ENCODE measurements around the gene CAMTA1.

Gene CAMTA1

DNA sequence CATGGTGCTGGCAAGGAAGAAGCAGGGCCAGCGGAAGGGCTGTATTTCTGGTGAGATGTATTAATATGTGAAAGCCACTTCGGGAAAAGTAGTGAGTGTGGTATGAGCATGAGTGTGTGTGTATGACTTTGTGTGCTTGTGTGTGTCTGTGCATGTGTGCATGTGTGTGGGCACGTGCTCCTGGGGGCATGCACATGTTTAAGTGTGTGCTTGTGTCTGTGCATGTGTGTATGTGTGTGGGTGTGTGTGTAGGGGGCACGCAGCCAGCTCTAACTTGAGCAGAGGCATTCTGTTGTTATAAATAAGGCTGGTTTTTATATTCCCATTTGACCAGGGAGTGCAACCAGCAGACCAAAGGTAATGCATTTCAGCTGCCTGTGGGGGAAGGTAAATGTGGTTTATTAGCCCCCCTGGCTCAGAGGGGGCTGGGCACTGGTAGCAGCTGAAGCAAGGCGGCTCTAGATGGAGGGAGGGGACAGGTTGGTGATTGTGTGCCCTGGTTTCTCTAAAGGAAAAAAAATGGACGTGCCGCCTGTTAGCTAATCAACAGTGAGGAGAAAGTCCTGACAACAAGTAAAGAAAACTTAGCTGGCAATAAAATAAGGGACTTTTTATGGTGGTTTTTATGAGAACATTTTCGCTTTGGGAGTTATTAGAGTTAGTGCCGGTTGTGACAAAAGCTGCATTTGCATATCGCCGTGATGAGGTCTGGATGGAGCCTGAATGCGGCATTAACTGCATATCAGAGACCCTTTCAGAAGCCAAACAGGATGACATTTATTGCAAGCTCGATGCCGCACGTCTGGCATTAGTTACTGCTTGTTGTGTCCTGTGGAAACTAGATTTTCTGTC lies 180.1 kb downstream of the CAMTA1 start (continued):
- TF ChIP-seq KLF10 (tag by site-specific recombination; IDR thresholded peaks at IDR 0.05) (0 out of 2 replicates have a peak, but pooled peaks have one; percentile 12), ZNF621 (tag by site-specific recombination; IDR thresholded peaks at IDR 0.05) (no peak), ZNF585B (tag by site-specific recombination; IDR thresholded peaks at IDR 0.05) (no peak), ZNF175 (tag by site-specific recombination; IDR thresholded peaks at IDR 0.05) (no peak), ZFP3 (tag by site-specific recombination; IDR thresholded peaks at IDR 0.05; ENCODE audit: low read depth) (no peak), ZNF214 (tag by site-specific recombination; IDR thresholded peaks at IDR 0.05; ENCODE audit: borderline replicate concordance) (no peak), GLIS1 (tag by site-specific recombination; IDR thresholded peaks at IDR 0.05) (peak; percentile 98), ZNF521 (tag by site-specific recombination; IDR thresholded peaks at IDR 0.05) (no peak), SP3 (tag by site-specific recombination; IDR thresholded peaks at IDR 0.05) (no peak), GFI1B (tag by site-specific recombination; IDR thresholded peaks at IDR 0.05) (no peak), ZNF404 (tag by site-specific recombination; IDR thresholded peaks at IDR 0.05) (0 out of 2 replicates have a peak, but pooled peaks have one; percentile 20), SCRT2 (tag by site-specific recombination; IDR thresholded peaks at IDR 0.05) (no peak), SP7 (tag by site-specific recombination; IDR thresholded peaks at IDR 0.05) (no peak), KLF16 (tag by site-specific recombination; IDR thresholded peaks at IDR 0.05) (no peak), ZNF501 (tag by site-specific recombination; IDR thresholded peaks at IDR 0.05) (no peak), ZNF311 (tag by site-specific recombination; IDR thresholded peaks at IDR 0.05; ENCODE audit: borderline replicate concordance) (no peak), ZNF76 (tag by site-specific recombination; IDR thresholded peaks at IDR 0.05; ENCODE audit: borderline replicate concordance, low read depth) (no peak), ZNF223 (tag by site-specific recombination; IDR thresholded peaks at IDR 0.05) (0 out of 2 replicates have a peak, but pooled peaks have one; percentile 58)
- TF ChIP-seq, protein P1, sequence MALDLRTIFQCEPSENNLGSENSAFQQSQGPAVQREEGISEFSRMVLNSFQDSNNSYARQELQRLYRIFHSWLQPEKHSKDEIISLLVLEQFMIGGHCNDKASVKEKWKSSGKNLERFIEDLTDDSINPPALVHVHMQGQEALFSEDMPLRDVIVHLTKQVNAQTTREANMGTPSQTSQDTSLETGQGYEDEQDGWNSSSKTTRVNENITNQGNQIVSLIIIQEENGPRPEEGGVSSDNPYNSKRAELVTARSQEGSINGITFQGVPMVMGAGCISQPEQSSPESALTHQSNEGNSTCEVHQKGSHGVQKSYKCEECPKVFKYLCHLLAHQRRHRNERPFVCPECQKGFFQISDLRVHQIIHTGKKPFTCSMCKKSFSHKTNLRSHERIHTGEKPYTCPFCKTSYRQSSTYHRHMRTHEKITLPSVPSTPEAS (tag by site-specific recombination; IDR thresholded peaks at IDR 0.05) = peak; percentile 92
- TF ChIP-seq, protein P2, sequence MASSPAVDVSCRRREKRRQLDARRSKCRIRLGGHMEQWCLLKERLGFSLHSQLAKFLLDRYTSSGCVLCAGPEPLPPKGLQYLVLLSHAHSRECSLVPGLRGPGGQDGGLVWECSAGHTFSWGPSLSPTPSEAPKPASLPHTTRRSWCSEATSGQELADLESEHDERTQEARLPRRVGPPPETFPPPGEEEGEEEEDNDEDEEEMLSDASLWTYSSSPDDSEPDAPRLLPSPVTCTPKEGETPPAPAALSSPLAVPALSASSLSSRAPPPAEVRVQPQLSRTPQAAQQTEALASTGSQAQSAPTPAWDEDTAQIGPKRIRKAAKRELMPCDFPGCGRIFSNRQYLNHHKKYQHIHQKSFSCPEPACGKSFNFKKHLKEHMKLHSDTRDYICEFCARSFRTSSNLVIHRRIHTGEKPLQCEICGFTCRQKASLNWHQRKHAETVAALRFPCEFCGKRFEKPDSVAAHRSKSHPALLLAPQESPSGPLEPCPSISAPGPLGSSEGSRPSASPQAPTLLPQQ (tag by site-specific recombination; IDR thresholded peaks at IDR 0.05) = no peak
- TF ChIP-seq, protein P3, sequence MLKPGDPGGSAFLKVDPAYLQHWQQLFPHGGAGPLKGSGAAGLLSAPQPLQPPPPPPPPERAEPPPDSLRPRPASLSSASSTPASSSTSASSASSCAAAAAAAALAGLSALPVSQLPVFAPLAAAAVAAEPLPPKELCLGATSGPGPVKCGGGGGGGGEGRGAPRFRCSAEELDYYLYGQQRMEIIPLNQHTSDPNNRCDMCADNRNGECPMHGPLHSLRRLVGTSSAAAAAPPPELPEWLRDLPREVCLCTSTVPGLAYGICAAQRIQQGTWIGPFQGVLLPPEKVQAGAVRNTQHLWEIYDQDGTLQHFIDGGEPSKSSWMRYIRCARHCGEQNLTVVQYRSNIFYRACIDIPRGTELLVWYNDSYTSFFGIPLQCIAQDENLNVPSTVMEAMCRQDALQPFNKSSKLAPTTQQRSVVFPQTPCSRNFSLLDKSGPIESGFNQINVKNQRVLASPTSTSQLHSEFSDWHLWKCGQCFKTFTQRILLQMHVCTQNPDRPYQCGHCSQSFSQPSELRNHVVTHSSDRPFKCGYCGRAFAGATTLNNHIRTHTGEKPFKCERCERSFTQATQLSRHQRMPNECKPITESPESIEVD (tag by site-specific recombination; IDR thresholded peaks at IDR 0.05) = peak; percentile 36; the same call in 1 of the 2 replicates
- TF ChIP-seq, protein P4, sequence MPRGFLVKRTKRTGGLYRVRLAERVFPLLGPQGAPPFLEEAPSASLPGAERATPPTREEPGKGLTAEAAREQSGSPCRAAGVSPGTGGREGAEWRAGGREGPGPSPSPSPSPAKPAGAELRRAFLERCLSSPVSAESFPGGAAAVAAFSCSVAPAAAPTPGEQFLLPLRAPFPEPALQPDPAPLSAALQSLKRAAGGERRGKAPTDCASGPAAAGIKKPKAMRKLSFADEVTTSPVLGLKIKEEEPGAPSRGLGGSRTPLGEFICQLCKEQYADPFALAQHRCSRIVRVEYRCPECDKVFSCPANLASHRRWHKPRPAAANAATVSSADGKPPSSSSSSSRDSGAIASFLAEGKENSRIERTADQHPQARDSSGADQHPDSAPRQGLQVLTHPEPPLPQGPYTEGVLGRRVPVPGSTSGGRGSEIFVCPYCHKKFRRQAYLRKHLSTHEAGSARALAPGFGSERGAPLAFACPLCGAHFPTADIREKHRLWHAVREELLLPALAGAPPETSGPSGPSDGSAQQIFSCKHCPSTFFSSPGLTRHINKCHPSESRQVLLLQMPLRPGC (tag by site-specific recombination; IDR thresholded peaks at IDR 0.05) = no peak
- TF ChIP-seq, protein P5, sequence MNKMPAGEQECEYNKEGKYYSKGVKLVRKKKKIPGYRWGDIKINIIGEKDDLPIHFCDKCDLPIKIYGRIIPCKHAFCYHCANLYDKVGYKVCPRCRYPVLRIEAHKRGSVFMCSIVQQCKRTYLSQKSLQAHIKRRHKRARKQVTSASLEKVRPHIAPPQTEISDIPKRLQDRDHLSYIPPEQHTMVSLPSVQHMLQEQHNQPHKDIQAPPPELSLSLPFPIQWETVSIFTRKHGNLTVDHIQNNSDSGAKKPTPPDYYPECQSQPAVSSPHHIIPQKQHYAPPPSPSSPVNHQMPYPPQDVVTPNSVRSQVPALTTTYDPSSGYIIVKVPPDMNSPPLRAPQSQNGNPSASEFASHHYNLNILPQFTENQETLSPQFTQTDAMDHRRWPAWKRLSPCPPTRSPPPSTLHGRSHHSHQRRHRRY (tag by site-specific recombination; IDR thresholded peaks at IDR 0.05) = no peak
- TF ChIP-seq, protein P6, sequence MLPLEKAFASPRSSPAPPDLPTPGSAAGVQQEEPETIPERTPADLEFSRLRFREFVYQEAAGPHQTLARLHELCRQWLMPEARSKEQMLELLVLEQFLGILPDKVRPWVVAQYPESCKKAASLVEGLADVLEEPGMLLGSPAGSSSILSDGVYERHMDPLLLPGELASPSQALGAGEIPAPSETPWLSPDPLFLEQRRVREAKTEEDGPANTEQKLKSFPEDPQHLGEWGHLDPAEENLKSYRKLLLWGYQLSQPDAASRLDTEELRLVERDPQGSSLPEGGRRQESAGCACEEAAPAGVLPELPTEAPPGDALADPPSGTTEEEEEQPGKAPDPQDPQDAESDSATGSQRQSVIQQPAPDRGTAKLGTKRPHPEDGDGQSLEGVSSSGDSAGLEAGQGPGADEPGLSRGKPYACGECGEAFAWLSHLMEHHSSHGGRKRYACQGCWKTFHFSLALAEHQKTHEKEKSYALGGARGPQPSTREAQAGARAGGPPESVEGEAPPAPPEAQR (tag by site-specific recombination; IDR thresholded peaks at IDR 0.05) = no peak
- TF ChIP-seq, protein P7, sequence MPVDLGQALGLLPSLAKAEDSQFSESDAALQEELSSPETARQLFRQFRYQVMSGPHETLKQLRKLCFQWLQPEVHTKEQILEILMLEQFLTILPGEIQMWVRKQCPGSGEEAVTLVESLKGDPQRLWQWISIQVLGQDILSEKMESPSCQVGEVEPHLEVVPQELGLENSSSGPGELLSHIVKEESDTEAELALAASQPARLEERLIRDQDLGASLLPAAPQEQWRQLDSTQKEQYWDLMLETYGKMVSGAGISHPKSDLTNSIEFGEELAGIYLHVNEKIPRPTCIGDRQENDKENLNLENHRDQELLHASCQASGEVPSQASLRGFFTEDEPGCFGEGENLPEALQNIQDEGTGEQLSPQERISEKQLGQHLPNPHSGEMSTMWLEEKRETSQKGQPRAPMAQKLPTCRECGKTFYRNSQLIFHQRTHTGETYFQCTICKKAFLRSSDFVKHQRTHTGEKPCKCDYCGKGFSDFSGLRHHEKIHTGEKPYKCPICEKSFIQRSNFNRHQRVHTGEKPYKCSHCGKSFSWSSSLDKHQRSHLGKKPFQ (tag by site-specific recombination; IDR thresholded peaks at IDR 0.05) = no peak

All from HEK293 (cell line).